GM18868 (cell line): Measurements from ENCODE around the gene C4orf36.
"Not testable (repeated sequence)": the region's sequence is repeated elsewhere in the genome, so short reads cannot be mapped to it uniquely, and the experiment has no call there.

ENCODE experiments used
- ATAC-seq: cut with Tn5 transposase; IDR thresholded peaks from one replicate; pipeline ENCODE4 v1.9.1; 2021; ENCODE audit warnings: mild to moderate bottlenecking, moderate library complexity; ENCODE audit not compliant: unreplicated experiment

C4orf36 gene

DNA sequence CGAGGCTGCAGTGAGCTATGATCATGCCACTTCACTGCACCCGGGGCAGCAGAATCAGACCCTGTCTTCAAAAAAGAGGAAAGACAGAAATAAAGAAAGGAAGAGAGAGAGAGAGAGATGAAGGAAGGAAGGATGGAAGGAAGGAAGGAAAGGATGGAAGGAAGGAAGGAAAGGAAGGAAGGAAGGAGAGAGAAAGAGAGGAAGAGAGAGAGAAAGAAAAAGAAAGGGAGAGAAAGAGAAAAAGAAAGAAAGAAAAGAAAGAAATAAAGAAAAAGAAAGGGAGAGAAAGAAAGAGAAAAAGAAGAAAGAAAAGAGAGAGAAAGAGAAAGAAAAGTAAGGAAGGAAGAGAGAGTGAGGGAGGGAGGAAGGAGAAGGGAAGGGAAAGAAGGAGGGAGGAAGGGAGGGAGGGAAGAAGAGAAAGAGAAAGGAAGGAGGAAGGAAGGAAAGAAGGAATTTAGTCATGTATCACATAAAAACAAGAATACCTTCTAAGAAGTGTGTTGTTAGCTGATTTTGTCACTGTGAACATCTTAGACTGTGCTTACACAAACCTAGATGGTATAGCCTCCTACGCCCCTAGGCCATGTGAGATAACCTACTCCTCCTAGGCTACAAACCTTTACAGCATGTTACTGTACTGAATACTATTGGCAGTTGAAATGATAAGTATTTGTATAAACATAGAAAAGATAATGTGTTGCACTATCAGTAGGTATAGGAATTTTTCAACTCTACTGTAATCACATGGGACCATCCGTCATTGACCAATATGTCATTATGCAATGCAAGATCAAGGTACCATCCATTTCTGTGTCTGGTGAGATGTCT, 25.2 kb upstream of the C4orf36 start:
- no peak for ATAC-seq

DNA sequence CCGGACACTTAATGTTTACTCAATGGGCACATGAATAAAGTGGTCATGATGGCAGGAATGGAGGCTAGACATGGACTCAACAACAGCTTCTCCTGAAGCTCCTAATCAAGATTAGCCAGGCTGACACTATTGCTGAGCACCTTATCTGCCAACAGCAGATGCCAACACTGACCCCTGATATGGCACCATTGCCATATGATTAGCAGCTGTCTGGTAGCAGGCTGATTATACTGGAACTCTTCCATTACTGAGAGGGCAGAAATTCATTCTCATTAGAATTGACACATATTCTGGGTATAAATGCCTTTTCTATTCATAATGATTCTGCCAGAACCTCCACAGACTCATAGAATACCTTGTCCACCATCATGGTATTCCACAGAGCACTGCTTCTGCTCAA, 24.2 kb upstream of the C4orf36 start:
- ATAC-seq = no peak

DNA sequence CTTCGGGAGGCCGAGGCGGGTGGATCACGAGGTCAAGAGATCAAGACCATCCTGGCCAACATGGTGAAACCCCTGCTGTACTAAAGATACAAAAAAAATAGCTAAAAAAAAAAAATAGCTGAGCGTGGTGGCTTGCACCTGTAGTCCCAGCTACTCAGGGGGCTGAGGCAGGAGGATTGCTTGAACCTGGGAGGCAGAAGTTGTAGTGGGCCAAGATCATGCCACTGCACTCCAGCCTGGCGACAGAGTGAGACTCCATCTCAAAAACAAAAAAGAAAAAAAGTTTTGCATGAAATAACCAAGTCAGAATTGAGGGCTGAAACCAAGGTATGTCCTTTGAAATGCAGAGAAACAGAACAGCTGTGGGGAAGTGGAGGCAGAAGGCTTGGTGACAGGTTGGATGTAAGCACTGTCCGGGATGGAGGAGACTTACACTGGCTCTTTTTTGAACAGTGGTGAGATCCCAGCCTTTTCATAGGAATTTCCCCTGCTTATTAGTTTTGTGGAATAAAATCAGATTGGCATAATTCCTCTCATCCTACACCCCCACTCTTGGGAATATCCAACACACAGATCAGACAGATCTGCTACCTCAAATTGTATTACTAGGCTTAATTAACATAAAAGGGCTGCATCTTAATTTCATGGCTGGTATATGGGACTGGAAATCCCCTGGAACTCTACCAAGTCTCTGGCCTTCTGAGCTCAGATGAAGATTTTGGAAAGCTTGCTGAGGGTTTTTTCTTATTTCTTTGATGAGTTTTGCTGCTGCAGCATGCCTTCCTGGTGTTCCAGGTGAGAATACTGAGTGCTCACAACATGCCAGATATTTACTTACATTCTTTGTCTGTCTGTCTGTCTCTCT, 18.8 kb upstream of the C4orf36 start:
- peak; percentile 34 for ATAC-seq

DNA sequence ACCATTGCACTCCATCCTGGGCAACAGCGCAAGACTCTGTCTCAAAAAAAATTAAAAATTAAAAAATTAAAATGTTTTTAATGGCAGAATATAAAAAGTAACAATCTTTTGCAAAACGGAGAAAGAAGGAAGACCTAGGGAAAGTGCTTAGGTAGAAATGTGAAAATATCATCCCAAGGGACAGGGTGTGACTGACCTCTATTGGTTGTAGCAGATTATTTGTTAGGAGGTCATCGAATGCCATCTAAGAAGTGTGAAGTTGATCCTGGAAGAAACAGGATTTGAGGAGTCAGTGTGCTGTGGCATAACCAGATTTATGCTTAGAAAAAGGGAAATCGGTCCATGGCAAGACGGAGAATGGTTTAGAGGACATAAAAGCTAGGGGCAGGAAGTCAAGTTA, 18.1 kb upstream of the C4orf36 start:
- ATAC-seq = no peak

DNA sequence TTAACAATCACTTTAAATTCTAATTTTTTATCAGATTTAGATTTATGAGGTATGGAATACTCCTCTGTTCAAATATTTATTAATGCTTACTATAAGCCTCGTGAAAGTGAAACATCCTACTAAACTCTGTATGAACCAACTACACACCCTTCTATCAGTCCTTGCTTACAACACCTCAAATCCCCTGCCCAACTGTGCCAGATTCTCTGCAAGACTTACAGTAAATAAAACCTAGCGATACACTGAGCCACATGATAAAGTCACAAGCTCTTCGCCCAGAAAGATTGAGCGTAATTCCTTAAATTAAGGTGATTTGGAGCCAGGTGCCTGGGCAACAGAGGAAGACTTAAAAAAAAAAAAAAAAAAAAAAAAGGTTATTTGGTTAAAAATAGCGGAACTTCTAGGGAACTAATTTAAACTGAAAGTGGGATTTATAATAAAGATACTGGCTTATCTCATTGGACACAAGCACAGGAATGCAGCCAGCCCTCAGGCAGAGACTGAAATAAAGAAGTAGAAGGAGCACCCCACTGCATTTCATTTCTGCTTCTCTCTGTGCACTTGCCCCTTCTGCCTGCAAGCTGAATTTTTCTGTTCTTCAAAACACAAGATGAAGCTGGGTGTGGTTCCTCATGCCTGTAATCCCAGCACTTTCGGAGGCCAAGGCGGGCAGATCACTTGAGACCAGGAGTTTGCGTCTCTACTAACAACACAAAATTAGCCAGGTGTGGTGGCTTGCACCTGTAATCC, 17.5 kb upstream of the C4orf36 start:
- ATAC-seq = no peak

DNA sequence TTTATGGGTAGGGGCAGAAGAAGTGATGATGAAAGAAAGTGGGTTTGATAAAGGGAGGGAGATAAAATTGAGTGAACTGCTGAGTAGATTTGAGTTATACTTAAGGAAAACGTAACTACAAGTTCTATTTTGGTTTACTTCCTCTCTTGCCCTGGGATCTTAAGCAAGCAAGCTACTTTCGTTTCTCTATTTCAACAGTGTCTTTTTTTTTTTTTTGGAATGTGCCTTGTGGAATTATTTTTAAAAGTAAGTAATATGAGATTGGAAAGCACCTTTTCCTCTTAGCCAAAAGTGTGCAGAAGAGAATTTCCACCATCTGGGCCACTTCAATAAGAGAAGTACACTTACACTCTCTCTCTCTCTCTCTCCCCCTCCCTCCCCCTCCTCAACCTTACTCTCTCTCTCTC, 16.0 kb upstream of the C4orf36 start:
- no peak for ATAC-seq

DNA sequence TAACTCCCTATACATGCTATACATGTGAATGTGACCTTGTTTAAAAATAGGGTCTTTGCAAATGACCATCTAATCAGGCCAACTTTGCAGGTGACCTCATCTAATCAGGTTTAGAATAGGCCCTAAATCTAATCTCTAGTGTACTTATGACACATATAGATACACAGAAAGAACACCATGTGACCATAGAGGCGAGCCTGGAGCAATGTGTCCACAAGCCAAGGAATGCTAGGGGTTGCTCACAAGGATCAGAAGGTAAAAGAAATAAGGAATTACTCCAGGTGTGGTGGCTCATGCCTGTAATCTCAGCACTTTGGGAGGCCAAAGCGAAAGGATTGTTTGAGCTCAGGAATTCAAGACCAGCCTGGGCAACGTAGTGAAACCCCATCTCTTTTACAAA, 9.6 kb upstream of the C4orf36 start:
- no peak for ATAC-seq

DNA sequence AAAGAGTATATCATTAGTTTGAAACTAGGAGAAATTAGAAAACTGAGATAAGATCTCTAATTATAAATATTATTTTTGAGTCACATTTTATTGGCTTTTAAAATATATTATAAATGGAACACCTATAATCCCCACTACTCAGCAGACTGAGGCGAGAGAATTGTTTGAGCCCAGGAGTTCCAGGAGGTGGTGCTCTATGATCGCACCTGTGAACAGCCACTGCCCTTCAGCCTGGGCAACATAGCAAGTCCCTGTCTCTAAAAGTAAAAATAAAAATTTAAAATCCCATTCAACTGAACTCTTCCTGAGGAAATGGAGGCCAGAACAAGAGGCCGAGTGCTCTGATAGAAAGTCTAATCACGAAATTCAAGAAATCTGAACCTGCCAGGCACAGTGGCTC, 6.3 kb upstream of the C4orf36 start:
- no peak for ATAC-seq

DNA sequence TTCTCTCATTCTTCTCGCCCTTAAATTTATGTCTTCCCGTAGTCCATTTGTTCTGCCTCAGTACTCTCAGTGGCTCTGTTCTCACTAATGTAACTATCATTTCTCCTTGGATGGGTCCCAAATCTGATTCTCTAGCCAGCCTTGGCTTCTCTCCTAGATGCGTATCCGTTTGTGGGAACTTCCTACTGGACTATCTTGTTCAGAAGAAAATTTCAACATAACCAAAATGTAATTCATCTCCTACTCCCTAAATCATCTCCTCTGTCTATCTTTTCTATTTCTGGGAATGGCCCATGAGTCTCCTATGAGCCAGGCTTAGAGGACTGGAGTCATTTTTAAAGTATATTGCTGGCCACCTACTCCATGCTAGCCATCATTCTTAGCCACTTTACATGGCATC, 4.4 kb upstream of the C4orf36 start:
- no peak for ATAC-seq

DNA sequence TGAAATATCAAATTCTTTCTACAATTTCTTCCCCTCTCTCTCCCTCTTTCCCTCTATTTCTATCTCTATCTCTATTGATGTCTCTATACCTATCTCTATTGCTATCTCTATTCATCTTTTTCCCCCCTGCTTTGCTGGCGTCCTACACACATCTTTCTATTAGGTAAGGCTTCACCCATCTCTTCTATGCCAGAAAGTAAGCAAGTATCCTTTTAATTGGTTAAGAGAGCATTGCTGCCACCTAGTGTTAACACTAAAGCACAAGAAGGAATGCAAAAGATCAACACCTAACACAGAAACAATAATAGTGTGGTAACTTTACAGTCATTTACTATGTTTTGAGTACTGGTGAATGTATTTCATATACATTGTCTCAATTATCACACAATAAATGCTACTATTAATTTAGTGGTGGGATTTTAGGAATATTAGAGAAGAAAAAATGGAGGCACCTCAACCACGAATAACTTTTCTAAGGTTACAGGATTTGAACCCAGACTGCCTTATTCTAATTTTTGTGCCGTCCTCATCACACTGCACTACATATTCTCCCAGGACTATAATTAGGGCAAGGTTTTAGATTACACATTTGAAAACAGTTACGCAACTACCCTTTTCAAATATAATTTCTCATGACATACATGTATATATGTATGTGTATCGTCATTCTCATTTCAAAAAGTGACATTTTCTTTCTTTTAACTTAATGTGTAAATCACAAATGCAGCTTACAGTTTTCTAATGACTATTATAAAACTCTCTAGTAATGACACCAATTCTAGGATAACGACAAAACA, 3.7 kb upstream of the C4orf36 start:
- peak; percentile 56 for ATAC-seq

DNA sequence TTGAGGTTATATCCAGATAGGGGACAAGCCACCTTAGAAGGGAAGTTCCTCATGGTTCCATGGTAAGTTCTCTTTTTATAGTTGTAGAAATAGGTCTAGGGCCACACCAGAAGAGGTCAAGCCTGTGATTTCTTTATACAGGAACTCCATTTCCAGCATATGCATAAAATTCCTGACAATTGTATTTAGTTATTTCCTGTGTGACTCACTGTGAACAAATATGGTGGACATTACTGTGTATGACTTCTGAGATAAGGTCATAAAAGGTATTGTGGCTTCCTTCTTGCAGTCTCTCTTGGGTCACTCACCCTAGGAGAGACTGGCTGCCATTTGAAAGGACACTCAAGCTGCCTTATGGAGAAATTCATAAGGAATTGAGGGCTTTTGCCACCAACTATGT, 2.2 kb upstream of the C4orf36 start:
- ATAC-seq = no peak

DNA sequence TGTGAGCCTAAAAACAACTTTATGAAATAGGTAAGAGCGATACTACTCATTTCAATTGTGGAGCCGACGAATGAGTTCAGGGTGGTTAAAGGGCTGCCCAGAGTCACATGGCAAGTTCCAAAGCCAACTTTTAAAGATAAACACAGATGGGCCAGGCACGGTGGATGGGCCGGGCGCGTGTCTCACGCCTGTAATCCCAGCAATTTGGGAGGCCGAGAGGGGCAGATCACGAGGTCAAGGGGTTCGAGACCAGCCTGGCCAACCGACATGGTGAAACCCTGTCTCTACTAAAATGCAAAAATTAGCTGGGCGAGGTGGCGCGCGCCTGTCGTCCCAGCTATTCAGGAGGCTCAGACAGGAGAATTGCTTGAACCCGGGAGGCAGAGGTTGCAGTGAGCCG, 914 bp upstream of the C4orf36 start:
- no peak for ATAC-seq

DNA sequence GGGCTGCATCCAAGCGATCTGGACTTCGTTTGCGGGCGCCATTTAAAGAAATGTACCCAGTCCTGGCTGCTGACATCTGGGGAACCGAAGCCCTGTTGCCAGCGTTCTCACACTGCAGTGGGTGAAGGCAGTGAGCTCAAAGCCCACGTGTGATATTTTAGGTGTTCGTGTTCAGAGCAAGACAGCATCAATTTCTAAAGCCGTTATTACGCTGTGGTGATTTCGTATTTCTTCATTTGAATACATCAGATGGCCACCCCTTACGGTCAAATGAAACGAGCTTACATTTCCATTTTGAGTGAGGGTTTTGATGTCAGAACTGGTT, 376 bp upstream of the C4orf36 start:
- ATAC-seq = peak; percentile 8

DNA sequence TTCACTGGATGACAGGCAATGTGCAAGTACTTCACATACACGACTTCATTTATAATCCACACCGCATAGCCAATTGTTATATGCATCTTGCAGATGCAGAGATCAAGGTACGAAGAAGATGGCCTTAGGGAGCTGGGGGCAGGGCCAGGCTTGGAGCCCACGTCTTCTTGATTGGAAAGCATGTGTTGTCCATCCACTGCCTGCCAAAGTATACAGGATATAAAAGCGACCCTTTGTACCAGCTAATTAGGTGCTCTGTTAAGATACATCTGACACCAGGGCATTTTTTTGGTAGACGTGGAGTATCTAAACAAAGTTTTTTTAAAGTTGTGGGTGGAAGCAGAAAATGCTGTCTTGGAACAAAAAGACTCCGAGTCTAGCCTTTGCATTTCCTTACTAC, 1.4 kb downstream of the C4orf36 start:
- no peak for ATAC-seq

DNA sequence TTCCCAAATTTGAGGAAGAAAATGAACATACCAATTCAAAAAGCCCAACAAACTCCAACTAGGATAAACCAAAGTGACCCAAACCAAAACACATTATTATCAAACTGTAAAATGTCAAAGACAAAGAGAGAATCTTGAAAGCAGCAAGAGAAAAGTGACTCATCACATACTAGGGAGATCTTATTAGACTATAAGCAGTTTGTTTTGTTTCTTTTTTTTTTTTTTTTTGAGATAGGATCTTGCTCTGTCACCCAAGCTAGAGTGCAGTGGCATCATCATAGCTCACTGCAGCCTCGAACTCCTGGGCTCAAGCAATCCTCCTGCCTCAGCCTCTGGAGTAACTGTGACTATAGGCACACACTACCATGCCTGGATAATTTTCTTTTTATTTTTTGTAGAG, 12.6 kb downstream of the C4orf36 start:
- no peak for ATAC-seq

DNA sequence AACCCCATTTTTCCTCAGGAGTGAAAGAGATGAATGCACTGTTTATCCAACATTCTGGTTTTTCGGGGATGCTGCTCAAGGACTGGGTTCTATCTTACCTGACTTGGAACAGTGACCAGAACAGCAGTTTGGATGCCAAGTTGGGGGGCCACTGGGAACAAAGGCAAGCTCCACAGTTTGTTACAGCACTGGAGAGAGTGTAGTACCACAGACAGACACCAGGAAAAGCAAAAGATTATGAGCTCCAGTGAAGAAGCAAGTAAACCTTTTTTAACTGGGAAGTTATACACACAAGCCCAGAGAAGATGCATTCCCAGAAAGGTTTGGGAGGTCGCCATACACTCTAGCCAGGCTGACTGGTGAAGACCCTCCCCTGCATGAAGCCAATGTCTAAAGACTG, 13.6 kb downstream of the C4orf36 start:
- no peak for ATAC-seq

DNA sequence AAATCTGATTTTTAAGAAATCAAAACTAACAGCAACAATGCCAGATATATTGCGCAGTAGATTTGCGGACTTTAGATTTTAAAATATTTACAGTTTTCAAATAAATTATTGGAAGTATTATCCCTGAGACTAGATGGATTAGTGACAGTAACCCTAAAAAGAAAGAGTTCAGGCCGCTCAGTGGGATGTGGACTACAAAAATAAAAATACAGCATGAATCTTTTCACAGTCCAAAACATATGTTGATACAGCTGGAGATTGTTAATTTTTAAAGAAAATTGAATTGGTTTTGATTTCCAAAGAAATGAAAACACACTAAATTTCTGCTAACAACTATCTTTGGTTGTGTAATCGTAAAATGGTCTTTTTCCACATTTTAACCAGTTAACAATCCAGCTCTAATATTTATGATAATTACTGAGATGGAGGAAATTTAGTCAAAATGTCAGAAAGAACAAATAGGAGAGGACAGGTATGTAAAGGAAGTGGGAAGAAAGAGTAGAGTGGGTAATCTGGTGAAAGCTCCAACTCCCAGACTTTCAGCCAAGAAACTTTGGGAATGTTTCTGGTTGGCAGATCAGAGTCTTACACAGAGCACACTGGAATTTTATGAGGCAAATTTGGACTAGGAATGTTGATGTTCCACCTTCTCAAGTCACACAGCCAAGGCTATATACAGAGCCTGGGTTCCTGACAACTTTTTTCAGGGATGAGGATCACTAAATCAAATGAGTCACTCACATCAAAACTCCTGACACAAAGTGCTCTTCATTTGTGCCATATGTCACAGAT, 15.1 kb downstream of the C4orf36 start:
- ATAC-seq = no peak

DNA sequence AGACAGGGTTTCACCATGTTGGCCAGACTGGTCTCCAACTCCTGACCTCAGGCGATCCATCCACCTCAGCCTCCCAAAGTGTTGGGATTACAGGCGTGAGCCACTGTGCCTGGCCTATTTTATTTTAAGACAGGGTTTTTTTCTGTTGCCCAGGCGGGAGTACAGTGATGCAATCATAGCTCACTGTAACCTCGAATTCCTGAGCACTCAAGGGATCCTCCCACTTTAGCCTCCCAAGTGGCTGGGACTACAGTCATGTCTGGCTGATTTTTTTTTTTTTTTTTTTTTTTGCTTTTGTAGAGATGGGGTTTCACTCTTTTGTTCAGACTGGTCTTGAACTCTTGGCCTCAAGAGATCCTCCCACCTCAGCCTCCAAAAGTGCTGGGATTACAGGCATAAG, 16.8 kb downstream of the C4orf36 start:
- not testable (repeated sequence) for ATAC-seq

DNA sequence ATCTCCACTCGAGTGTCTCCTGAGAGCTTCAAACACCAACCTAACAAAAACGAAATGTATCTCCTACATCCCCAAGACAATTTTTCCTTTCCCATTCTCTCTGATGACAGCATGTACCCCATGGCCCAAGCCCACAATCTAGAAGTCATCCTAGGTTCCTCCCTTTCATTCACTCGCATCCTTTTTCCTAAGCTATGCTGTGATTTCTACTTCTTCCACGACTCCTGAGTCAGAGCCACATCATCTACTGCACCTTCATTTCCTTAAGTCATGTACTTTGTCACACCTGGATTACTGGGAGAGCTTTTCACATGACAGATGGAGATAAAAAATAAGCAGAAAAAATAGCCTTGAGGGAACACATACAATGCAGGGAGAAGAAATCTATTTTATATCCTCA, 20.1 kb downstream of the C4orf36 start:
- ATAC-seq = no peak

DNA sequence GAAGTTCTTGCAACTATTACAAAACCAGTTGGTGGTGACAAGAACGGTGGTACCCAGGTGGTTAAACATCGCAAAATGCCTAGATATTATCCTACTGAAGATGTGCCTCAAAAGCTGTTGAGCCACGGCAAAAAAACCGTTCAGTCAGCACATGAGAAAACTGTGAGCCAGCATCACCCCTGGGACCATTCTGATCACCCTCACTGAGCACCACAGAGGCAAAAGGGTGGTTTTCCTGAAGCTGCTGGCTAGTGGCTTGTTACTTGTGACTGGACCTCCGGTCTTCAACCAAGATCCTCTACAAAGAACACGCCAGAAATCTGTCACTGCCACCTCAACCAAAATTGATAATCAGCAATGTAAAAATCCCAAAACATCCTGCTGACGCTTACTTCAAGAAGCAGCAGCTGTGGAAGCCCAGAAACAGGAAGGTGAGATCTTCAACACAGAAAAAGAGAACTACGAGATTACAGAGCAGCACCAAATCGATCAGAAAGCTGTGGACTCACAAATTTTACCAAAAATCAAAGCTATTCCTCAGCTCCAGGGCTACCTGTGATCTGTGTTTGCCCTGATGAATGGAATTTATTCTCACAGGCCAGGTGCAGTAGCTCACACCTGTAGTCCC, 21.7 kb downstream of the C4orf36 start:
- no peak for ATAC-seq
